ENCODE measurements around the gene DZANK1.
"Not testable (repeated sequence)": the region's sequence is repeated elsewhere in the genome, so short reads cannot be mapped to it uniquely, and the experiment has no call there.

The DZANK1 gene

DNA sequence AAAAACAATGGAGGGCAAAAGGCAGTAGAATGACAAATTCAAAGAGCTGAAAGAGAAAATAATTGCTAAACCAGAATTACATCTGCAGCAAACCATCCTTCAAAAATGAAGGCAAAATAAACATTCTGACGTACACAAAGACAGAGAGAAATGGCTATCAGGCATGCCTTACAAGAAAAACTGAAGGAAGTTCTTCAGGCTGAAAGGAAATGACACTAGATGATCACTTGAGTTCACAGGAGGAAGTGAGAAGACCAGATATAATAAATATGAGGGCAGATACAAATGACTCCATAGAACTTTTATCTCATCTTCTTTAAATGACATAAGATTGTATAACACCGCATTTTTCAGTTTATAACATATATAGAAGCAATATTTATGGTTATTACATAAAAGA, 30.0 kb downstream of the DZANK1 start:
- no peak for DNase-seq (ENCODE audit: low spot score)

- DNase-seq (ENCODE audit: low spot score): no peak
Measured at GRCh38 chr20:18431206-18431605, 35.6 kb downstream of the DZANK1 start.

DNA sequence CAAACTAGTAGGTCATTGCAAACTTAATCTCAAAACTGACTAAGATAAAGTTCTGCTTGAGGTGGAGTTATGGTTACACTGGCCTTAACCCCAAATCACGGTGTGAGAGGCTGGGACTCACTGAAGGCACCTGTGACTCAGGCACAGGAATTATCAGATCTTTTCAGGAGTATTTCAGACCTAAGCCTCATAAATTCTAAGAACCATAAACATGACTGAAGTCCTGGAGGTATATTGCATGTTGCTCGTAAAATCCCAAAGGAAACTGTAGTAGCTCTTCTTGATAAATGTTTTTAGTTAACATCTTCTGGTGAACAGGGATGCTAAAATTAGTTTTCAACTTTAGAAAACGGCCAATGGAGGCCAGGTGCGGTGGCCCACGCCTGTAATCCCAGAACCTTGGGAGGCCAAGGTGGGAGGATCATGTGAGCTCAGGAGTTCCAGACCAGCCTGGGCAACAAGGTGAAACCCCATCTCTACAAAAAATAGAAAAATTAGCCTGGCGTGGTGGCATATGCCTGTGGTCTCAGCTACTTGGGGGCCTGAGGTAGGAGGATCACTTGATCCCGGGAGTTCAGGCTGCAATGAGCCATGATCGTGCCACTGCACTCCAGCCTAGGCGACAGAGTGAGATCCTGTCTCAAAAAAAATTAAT, 36.5 kb downstream of the DZANK1 start:
- DNase-seq (ENCODE audit: low spot score): no peak

GRCh38 chr20:18428490-18429173, 38.2 kb downstream of the DZANK1 start:
- DNase-seq (ENCODE audit: low spot score): peak; percentile 23

DNA sequence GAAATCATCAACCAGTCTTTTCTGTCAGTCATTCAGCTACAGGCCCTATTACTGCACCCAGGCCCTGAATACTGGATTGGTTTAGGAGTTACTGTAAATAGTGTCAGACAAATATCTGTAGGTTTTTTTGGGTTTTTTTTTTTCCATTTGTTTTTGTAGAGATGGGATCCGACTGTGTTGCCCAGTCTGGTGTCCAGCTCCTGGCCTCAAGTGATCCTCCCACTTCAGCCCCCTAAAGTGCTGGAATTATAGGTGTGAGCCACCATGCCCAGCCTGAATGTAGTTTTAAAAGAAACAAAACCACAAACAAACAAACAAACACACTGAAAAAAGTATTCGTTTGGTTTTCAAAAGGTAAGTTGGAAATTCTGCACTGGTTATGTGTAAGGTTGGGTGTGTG, 39.6 kb downstream of the DZANK1 start:
- no peak for DNase-seq (ENCODE audit: low spot score)

DNA sequence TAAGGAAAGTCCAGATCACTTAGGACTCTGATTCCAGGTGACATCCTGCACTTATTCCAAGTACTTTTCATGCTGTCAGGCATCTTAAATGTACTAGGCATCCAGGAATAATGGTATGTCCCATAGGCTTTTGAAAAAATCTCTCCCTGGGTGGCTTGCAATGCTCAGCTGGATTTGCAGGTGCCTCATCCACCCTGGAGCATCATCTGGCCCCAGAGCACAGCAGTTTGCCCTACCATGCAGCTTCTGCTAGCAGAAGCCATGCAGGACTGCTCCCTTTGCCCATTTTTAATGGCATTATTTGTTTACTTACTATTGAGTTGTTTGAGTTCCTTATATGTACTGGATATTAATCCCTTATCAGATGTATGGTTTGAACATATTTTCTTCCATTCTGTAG, 45.2 kb downstream of the DZANK1 start:
- DNase-seq (ENCODE audit: low spot score): no peak

DNA sequence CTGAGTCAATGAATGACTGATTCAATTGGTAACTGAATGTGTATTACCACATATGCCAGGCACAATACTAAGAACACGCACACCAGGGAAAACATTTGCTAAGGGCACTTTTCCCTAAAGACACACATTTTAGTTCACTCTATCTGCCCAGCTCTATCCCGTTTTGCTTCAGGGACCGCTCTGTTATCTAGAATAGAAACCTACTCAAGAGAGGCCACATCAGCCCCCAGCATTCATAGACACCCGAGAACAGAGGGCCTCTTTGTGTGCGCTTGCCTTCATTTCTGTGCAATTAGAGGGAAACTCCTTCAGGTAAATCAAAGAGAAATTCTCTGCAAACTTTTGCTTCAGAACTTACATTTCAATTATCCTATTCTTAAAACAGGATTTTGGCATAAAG, 50.3 kb downstream of the DZANK1 start:
- DNase-seq (ENCODE audit: low spot score): no peak

- no peak for DNase-seq (ENCODE audit: low spot score)
Measured at GRCh38 chr20:18414140-18414539, 52.7 kb downstream of the DZANK1 start.

DNA sequence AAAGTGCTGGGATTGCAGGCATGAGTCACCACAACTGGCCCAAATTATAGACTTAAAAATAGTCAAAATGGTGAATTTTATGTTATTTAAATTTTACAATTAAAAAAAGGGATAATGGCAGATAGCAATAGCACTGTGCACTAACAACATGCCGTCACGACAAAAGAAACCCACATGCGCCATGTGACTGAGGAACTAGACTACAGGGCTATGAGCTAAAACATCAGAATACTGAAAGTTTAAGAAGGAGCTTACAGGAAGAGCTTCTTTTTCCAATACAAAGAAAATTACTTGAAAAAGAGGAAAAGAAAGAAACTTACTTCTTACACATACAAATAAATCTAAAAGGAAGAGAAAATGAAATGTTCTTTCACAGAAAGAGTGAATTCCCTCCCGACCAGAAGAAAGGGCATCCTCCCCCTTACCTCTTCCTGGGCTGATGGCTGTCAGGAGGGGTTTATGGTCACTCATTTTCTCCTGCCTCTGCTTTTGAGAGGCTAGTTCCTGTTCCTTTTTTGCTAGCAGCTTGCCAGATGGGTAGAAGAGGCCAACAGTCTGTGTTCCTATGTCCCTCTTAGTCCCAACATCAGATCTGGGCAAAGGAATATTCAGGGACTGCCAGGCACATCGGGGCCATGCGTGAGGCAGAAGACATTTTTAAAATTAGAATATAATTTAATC, 54.5 kb downstream of the DZANK1 start:
- no peak for DNase-seq (ENCODE audit: low spot score)

DNA sequence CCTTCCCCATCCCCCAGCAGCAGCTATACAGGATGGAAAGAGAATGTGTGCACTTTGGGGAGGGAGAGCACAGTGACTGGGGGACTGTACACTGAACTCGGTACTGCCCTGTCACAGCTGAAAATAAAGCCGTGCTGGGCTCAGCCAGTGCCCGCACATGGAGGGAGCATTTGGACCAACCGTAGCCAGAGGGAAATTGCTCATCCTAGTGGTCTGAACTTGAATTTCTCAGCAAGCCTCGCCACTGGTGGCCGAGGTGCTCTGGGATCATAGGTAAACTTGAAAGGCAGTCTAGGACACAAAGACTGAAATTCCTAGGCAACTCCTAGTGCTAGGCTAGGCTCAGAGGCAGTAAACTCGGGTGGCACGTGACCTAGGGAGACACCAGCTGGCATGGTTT, 61.0 kb downstream of the DZANK1 start:
- no peak for DNase-seq (ENCODE audit: low spot score)

DNA sequence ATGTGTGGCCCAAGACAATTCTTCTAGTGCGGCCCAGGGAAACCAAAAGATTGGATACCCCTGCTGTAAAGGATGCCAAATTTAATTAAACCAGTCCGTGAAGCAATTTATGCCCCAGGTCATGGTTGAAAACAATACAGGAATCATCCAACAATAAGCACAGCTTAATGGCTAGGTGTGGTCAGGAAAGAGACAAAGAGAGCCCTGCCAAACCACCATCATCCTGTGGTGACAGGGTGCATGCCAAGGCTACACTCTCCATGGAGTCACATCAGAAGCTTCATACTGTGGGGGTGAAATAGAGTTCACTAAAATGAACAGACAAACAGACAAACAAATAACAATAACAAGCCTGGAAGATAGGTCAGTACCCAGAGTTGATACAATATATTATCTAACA, 62.7 kb downstream of the DZANK1 start:
- no peak for DNase-seq (ENCODE audit: low spot score)

DNA sequence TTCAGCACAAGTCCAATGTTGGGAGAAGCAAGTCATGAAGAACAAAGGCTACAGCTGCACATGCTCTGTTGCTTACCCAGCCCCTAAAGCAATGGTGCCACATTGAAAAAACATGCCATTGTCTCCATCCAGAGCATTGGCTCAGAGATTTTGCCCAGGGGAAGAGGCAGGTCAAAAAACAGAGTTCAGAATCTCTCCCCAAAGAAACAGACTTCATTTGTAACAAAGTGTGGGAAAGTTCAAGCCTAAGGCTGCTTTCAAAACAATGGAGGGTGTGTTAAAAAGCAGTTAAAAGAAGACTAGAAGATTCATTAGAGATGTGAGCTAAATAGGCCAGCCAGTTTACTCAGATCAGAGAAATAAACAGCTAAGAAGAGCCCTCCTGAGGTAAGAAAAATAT, 63.6 kb downstream of the DZANK1 start:
- DNase-seq (ENCODE audit: low spot score): no peak

DNA sequence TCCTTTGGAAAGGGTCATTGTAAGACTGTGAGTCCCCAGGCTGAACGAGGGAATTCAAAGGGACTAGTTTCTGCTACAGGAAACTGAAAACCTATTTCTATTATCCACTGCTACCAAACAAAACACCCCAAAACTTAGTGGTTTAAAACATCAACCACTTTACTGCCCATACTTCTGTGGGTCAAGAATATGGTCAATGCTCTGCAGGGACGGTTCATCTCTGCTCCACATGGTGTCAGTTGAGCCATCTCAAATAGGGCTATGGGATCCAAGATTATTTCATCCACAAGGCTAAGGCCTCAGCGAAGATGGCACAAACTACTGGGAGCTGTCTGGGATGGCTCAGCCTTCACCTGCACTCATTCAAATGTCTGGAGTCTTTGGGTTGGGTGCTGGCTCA, 65.5 kb downstream of the DZANK1 start:
- DNase-seq (ENCODE audit: low spot score): no peak

DNA sequence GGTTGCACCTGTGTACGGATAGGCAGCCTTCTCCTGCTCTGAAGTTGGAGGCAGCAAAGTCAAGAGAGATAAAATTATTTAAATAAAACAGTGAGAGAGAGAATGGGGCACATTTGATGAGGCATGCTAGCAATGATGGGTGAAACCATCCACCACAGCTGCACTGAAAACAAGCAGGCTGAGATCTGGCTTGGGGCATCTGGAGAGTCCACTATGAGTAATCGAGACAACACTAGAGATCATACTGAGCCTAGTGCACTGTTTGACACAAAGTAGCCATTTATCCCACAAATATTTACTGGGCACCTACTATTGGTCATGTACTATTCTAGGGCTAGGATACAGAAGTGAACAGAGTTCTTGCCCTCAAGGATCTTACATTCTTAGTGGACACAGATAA, 66.4 kb downstream of the DZANK1 start:
- DNase-seq (ENCODE audit: low spot score): no peak

DNA sequence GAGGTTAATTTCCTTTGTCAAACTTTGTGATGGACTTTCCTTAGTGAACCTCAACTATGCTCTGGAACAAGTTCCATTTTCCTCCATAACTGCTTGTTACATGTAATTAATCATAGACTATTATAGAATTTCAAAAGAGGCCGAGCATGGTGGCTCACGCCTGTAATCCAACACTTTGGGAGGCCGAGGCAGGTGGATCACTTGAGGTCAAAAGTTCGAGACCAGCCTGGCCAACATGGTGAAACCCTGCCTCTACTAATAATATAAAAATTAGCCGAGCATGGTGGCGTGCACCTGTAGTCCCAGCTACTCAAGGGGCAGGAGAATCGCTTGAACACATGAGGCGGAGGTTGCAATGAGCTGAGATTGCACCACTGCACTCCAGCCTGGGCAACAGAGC, 68.1 kb downstream of the DZANK1 start:
- not testable (repeated sequence) for DNase-seq (ENCODE audit: low spot score)

- no peak for DNase-seq (ENCODE audit: low spot score)
Measured at GRCh38 chr20:18397030-18397429, 69.8 kb downstream of the DZANK1 start.

DNA sequence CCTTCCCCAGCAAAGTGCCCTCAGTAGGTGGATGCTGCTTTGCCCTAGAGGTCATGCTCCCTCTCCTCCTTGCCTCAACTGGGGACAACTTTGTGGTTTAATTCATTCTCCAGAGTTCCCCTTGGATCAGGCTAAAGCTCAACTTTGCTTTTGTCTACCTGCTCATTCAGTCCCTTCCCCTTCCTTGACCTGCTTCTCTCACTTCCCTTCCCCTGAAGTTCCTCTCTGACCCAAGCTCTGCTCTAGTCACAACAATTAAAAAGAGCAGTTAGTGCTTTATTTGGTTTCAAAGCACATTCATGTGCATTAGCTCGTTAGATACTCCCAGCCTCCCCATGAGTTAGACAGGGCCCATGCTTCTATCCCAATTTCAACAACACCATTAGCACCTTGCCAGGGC, 71.3 kb downstream of the DZANK1 start:
- DNase-seq (ENCODE audit: low spot score): no peak

- DNase-seq (ENCODE audit: low spot score): no peak
Measured at GRCh38 chr20:18394363-18394762, 72.5 kb downstream of the DZANK1 start.

DNA sequence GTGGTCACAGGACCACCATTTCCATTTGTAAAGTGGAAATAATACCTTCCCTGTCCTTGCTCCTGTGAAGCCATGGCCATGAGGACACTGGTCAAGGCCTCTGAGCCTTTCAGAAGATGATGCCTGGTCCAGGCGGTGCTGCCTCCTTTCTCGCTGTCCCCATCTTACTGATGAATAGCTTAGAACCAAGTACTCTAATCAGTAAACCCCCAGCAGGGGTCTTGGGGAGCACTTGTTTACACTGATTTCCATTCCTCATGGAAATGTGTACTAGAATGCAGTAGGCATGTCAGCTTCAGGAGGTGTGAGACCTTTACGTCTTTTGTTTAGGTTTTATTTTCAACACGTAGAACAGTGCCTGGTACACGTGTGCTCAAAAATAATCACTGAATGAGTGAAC, 75.1 kb downstream of the DZANK1 start:
- DNase-seq (ENCODE audit: low spot score): no peak

DNA sequence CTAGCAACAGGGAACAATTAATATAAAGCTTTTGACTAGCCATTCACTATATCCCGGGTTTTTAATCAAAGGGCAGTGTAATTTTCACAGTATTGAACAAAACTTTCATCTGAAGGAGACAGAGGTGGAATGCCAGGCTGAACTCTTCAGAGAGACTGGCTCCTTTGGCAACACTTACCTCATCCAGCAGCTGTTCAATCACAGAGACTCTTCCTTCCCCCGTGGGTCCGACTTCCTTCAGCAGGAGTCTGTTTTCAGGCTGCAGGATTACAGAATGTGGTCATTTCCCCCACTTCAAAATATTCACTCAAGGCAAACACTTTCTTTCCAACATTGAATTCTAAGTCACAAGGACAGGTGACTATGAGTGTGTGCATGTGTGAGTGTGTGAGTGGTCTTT, 76.6 kb downstream of the DZANK1 start:
- DNase-seq (ENCODE audit: low spot score): no peak

GRCh38 chr20:18388860-18389259, 78.0 kb downstream of the DZANK1 start:
- DNase-seq (ENCODE audit: low spot score): peak; percentile 40

- DNase-seq (ENCODE audit: low spot score): no peak
Measured at GRCh38 chr20:18380908-18381529, 85.8 kb downstream of the DZANK1 start.

- no peak for DNase-seq (ENCODE audit: low spot score)
Measured at GRCh38 chr20:18377896-18378481, 88.8 kb downstream of the DZANK1 start.

Measured in HuH-7.5 (cell line).